Measurements from ENCODE around the gene ITGB3BP. TPM values are rescaled to one million over a fixed set of nuclear protein-coding genes. Genes with fewer than 3 reads are reported as not detected.

Gene ITGB3BP
- total and polyA plus RNA-seq, 2 of the 13 experiments (the other 11 are each of a cell fraction or from before 2014, with no cell fraction given) = 19.0 to 46.5 TPM

DNA sequence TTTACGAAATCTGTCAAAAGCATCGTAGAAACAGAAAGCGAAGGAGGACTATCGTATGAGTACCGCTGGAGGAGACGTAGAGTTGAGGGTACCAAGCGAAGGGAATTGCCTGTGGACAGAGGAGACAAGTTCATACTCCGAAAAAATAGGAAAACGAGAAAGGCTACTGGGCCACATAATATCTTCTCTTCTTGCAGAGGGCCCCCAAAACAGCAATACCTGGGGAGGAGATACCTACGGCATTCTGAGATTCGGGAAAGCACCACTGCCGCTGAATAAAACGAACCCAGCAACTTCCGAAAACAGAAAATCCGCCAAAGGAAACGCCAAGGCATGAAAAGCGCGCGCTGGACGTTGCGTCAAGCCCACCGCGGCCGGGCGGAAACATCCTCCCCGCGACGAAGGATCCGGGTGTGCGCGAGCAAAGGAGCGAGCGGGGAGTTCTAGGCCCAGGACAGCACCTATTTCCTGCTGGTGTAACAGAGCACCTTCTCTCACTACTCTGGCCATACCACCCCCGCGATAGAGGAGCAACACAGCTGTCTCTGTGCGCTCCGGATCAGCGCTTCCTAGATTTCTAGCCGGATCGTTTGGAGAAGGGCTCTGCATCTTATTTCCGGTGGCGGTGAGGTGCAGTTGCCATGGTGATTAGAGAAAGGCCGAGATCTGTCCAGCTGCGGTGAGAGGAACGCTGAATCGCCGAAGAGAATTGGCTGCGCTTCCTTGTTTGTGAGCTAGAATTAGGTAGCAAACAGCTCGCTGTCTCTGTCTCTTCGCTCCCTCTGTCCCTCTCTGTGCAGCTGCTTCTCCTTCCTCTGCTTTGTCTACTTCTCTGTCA lies at the start of gene ITGB3BP, which contains the start of gene EFCAB7 (continued):
- TF ChIP-seq, protein P1, sequence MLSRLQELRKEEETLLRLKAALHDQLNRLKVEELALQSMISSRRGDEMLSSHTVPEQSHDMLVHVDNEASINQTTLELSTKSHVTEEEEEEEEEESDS (CRISPR knock-in tag; IDR thresholded peaks at IDR 0.05; ENCODE audit: borderline replicate concordance) = no peak
- peak; percentile 84 for TF ChIP-seq ZNF331 (CRISPR knock-in tag; IDR thresholded peaks at IDR 0.05)
- TF ChIP-seq AKAP8 (CRISPR knock-in tag; IDR thresholded peaks at IDR 0.05) = no peak
- TF ChIP-seq ZNF205 (CRISPR knock-in tag; IDR thresholded peaks at IDR 0.05) = peak; percentile 89; the same call in 1 of the 2 replicates
- TF ChIP-seq FOXM1 (CRISPR knock-in tag; IDR thresholded peaks at IDR 0.05) = no peak
- no peak for TF ChIP-seq ZFAT (CRISPR knock-in tag; conservative IDR thresholded peaks at IDR 0.05)
- no peak for TF ChIP-seq SP5 (CRISPR knock-in tag; IDR thresholded peaks at IDR 0.05; ENCODE audit: borderline replicate concordance, low read depth)
- TF ChIP-seq EZH2 (conservative IDR thresholded peaks at IDR 0.05; ENCODE audit: low read depth, low read length) = no peak
- TF ChIP-seq RBFOX2 (IDR thresholded peaks at IDR 0.05; ENCODE audit: low read depth, low read length) = peak; percentile 63; the same call in 1 of the 2 replicates
- TF ChIP-seq GABPA (IDR thresholded peaks at IDR 0.05; ENCODE audit: low read depth, low read length) = peak; percentile 87
- peak; percentile 96 for TF ChIP-seq GABPA (CRISPR knock-in tag; IDR thresholded peaks at IDR 0.05; ENCODE audit: low read depth)
- TF ChIP-seq, protein P2, sequence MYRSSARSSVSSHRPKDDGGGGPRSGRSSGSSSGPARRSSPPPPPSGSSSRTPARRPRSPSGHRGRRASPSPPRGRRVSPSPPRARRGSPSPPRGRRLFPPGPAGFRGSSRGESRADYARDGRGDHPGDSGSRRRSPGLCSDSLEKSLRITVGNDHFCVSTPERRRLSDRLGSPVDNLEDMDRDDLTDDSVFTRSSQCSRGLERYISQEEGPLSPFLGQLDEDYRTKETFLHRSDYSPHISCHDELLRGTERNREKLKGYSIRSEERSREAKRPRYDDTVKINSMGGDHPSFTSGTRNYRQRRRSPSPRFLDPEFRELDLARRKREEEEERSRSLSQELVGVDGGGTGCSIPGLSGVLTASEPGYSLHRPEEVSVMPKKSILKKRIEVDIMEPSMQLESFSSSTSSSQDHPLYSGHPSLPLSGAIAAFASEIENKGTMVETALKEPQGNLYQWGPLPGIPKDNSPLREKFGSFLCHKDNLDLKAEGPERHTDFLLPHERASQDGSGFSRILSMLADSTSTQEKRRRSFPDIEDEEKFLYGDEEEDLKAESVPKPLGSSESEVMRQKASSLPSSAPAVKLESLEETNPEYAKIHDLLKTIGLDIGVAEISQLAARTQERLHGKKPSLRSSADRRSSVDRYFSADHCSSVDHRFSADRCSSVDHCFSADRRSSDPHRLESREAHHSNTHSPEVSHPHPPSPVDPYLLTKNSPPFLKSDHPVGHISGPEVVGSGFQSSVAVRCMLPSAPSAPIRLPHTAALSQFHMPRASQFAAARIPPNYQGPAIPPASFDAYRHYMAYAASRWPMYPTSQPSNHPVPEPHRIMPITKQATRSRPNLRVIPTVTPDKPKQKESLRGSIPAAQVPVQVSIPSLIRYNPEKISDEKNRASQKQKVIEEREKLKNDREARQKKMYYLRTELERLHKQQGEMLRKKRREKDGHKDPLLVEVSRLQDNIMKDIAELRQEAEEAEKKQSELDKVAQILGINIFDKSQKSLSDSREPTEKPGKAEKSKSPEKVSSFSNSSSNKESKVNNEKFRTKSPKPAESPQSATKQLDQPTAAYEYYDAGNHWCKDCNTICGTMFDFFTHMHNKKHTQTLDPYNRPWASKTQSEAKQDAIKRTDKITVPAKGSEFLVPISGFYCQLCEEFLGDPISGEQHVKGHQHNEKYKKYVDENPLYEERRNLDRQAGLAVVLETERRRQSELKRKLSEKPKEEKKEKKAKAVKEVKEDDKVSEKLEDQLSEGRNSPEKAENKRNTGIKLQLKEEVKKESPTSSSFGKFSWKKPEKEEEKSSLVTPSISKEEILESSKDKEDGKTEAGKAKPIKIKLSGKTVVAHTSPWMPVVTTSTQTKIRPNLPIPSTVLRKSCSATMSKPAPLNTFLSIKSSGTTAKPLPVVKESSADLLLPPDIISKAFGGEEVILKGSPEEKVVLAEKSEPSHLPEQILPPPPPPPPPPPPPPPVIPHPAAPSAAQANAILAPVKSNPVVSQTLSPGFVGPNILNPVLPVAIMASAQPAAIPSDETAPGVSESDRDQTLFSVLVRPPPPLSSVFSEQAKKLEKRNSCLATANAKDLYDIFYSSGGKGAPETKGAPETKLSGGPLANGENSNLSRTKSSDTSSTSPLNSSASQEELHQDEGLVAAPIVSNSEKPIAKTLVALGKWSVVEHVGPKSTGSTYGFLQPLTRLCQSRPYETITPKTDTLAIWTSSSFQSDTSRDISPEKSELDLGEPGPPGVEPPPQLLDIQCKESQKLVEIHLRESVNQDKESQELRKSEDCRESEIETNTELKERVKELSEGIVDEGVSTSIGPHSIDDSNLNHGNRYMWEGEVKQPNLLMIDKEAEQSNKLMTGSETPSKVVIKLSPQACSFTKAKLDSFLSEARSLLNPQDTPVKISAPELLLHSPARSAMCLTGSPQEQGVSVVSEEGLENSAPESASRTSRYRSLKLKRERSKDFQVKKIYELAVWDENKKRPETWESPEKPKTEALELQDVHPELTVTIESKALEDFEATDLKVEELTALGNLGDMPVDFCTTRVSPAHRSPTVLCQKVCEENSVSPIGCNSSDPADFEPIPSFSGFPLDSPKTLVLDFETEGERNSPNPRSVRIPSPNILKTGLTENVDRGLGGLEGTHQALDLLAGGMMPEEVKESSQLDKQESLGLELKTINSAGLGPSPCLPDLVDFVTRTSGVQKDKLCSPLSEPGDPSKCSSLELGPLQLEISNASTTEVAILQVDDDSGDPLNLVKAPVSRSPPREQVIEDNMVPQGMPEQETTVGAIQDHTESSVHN (CRISPR knock-in tag; IDR thresholded peaks at IDR 0.05) = no peak; the same call in 1 of the 2 replicates
- TF ChIP-seq, protein P3, sequence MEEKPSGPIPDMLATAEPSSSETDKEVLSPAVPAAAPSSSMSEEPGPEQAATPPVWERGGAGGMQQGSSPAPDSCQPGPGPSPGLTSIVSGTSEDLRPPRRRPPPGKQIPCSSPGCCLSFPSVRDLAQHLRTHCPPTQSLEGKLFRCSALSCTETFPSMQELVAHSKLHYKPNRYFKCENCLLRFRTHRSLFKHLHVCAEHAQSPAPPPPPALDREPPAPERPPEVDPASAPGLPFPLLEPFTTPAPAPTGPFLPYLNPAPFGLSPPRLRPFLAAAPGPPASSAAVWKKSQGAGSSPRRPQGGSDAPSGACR (CRISPR knock-in tag; IDR thresholded peaks at IDR 0.05) = 0 out of 2 replicates have a peak, but pooled peaks have one; percentile 71
- no peak for TF ChIP-seq ZNF180 (CRISPR knock-in tag; IDR thresholded peaks at IDR 0.05; ENCODE audit: borderline replicate concordance, low read depth)
- no peak; the same call in 1 of the 2 replicates for TF ChIP-seq ZNF546 (CRISPR knock-in tag; conservative IDR thresholded peaks at IDR 0.05)
- peak; percentile 83; the same call in 1 of the 2 replicates for TF ChIP-seq ZNF816 (CRISPR knock-in tag; IDR thresholded peaks at IDR 0.05; ENCODE audit: borderline replicate concordance)
- TF ChIP-seq, protein P4, sequence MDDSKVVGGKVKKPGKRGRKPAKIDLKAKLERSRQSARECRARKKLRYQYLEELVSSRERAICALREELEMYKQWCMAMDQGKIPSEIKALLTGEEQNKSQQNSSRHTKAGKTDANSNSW (CRISPR knock-in tag; IDR thresholded peaks at IDR 0.05; ENCODE audit: borderline replicate concordance) = peak; percentile 67; the same call in 1 of the 2 replicates
- 0 out of 2 replicates have a peak, but pooled peaks have one; percentile 30 for TF ChIP-seq CEBPB (IDR thresholded peaks at IDR 0.05; ENCODE audit: borderline replicate concordance, low read depth, low read length)
- TF ChIP-seq ZNF160 (CRISPR knock-in tag; IDR thresholded peaks at IDR 0.05) = peak; percentile 91
- TF ChIP-seq ZBTB20 (CRISPR knock-in tag; IDR thresholded peaks at IDR 0.05; ENCODE audit: borderline replicate concordance, low read depth) = peak; percentile 76
